Hepatocyte (in vitro differentiated cells): ENCODE measurements around the gene CPEB3. TPM values are rescaled to one million over a fixed set of nuclear protein-coding genes. Genes with fewer than 3 reads are reported as not detected.

Experiments used
- DNase-seq: peaks from one replicate; pipeline ENCODE4 v3.0.0-alpha.2; 2016; ENCODE audit warnings: low spot score
- H2AFZ ChIP-seq: fragments of 200-600 bp; sonication (generic); 2 replicates; pipeline ENCODE4 v1.6.0; 2016; ENCODE audit warnings: antibody characterized with exemption, mild to moderate bottlenecking
- H3K27ac ChIP-seq: fragments of 200-600 bp; sonication (generic); 2 replicates; pipeline ENCODE4 v1.5.1; 2016; ENCODE audit warnings: mild to moderate bottlenecking
- H3K27me3 ChIP-seq: fragments of 200-600 bp; sonication (generic); 2 replicates; pipeline ENCODE4 v1.6.1; 2016
- H3K36me3 ChIP-seq: fragments of 200-600 bp; sonication (generic); replicated peaks from 2 replicates; pipeline ENCODE4 v1.5.1; 2016; ENCODE audit warnings: low read depth; ENCODE audit not compliant: insufficient read depth
- H3K4me1 ChIP-seq: fragments of 200-600 bp; sonication (generic); 2 replicates; pipeline ENCODE4 v1.5.1; 2016; ENCODE audit warnings: mild to moderate bottlenecking, moderate library complexity; ENCODE audit not compliant: insufficient read depth
- H3K4me2 ChIP-seq: fragments of 200-600 bp; sonication (generic); 2 replicates; pipeline ENCODE4 v1.6.0; 2016
- H3K4me3 ChIP-seq: fragments of 200-600 bp; sonication (generic); 2 replicates; pipeline ENCODE4 v1.5.1; 2016; ENCODE audit warnings: mild to moderate bottlenecking
- H3K79me2 ChIP-seq: fragments of 200-600 bp; sonication (generic); 2 replicates; pipeline ENCODE4 v1.6.0; 2017; ENCODE audit warnings: mild to moderate bottlenecking
- H3K9me2 ChIP-seq: fragments of 200-600 bp; sonication (generic); replicated peaks from 2 replicates; pipeline ENCODE4 v1.6.0; 2017; ENCODE audit warnings: mild to moderate bottlenecking; ENCODE audit not compliant: insufficient read depth
- H3K9me3 ChIP-seq: fragments of 200-600 bp; sonication (generic); 2 replicates; pipeline ENCODE4 v1.5.1; 2016; ENCODE audit warnings: low read depth, mild to moderate bottlenecking
- H4K20me1 ChIP-seq: fragments of 200-600 bp; sonication (generic); 2 replicates; pipeline ENCODE4 v1.6.0; 2016; ENCODE audit warnings: mild to moderate bottlenecking; ENCODE audit not compliant: insufficient read depth, poor library complexity, severe bottlenecking
- EZH2 ChIP-seq: fragments of 200-600 bp; sonication (generic); IDR thresholded peaks from 2 replicates; pipeline ENCODE4 v1.6.1; 2016; ENCODE audit warnings: antibody characterized with exemption, mild to moderate bottlenecking, borderline replicate concordance
- EZH2phosphoT487 ChIP-seq: fragments of 200-600 bp; sonication (generic); IDR thresholded peaks from one replicate; pipeline ENCODE4 v1.6.1; 2018; ENCODE audit warnings: antibody characterized with exemption, mild to moderate bottlenecking, low read depth, moderate library complexity; ENCODE audit not compliant: unreplicated experiment, severe bottlenecking
- WGBS: methylation state at CpG from one replicate; pipeline ENCODE4 v1.1.6; 2016; ENCODE audit warnings: low lambda C conversion rate; ENCODE audit errors: missing lambda C conversion rate; 5-methylcytosine and 5-hydroxymethylcytosine counted together
- polyA plus RNA-seq: library from polyadenylated mRNA; unstranded; fragments of >200 nt; fragmentation: Nextera tagmentation; extraction: Ambion mirVana; gene quantifications from 2 replicates; pipeline ENCODE4 v1.2.1, GENCODE V29; 2016
- total RNA-seq: library from RNA; depleted of rRNA; stranded (reverse); fragments of >200 nt; gene quantifications from 2 replicates; pipeline ENCODE4 v1.2.3, GENCODE V29; 2014
- TF ChIP-seq, protein P1 (sequence below): fragments of 200-600 bp; sonication (generic); IDR thresholded peaks from 2 replicates; pipeline ENCODE4 v1.5.1; 2016; ENCODE audit warnings: antibody characterized with exemption, mild to moderate bottlenecking; ENCODE audit not compliant: poor library complexity

The CPEB3 gene
- total and polyA plus RNA-seq, 2 experiments from 2014 or later = 4.0 to 4.9 TPM

GRCh38 chr10:92208157-92208720 is 82.6 kb downstream of the CPEB3 start:
- DNase-seq = no peak
- H3K9me3 ChIP-seq = no peaks in the 10 kb centered on the region
- no peaks in the 10 kb centered on the region for H3K4me1 ChIP-seq
- H3K27me3 ChIP-seq = no peaks in the 10 kb centered on the region
- no peak overlapping the region for H3K4me2 ChIP-seq
- peaks cover 5% of the 10 kb centered on the region for H3K79me2 ChIP-seq
- no peaks in the 10 kb centered on the region for H4K20me1 ChIP-seq
- H3K9me2 ChIP-seq = no peaks in the 10 kb centered on the region
- TF ChIP-seq, protein P1, sequence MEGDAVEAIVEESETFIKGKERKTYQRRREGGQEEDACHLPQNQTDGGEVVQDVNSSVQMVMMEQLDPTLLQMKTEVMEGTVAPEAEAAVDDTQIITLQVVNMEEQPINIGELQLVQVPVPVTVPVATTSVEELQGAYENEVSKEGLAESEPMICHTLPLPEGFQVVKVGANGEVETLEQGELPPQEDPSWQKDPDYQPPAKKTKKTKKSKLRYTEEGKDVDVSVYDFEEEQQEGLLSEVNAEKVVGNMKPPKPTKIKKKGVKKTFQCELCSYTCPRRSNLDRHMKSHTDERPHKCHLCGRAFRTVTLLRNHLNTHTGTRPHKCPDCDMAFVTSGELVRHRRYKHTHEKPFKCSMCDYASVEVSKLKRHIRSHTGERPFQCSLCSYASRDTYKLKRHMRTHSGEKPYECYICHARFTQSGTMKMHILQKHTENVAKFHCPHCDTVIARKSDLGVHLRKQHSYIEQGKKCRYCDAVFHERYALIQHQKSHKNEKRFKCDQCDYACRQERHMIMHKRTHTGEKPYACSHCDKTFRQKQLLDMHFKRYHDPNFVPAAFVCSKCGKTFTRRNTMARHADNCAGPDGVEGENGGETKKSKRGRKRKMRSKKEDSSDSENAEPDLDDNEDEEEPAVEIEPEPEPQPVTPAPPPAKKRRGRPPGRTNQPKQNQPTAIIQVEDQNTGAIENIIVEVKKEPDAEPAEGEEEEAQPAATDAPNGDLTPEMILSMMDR = no peak
- TF ChIP-seq EZH2phosphoT487 (no peak), EZH2 (no peak)
- H3K36me3 ChIP-seq = no peaks in the 10 kb centered on the region
- H2AFZ ChIP-seq = no peak overlapping the region
- H3K27ac ChIP-seq = no peak overlapping the region
- H3K4me3 ChIP-seq = no peak overlapping the region

- no peak overlapping the region for H3K4me2 ChIP-seq
- no peaks in the 10 kb centered on the region for H3K27me3 ChIP-seq
- H3K79me2 ChIP-seq = peaks cover 3% of the 10 kb centered on the region
- H3K27ac ChIP-seq = no peak overlapping the region
- H3K36me3 ChIP-seq = no peaks in the 10 kb centered on the region
- H2AFZ ChIP-seq = no peak overlapping the region
- no peaks in the 10 kb centered on the region for H3K9me3 ChIP-seq
- no peaks in the 10 kb centered on the region for H3K4me1 ChIP-seq
- DNase-seq = no peak
- H4K20me1 ChIP-seq = no peaks in the 10 kb centered on the region
- H3K9me2 ChIP-seq = no peaks in the 10 kb centered on the region
- no peak overlapping the region for H3K4me3 ChIP-seq
- TF ChIP-seq, protein P1 = no peak
- TF ChIP-seq EZH2 = no peak
- TF ChIP-seq EZH2phosphoT487 = no peak
- 52% methylated on average over 1 of the region's 1 CpG for WGBS
Measured at GRCh38 chr10:92207061-92207460, 83.8 kb downstream of the CPEB3 start.

DNA sequence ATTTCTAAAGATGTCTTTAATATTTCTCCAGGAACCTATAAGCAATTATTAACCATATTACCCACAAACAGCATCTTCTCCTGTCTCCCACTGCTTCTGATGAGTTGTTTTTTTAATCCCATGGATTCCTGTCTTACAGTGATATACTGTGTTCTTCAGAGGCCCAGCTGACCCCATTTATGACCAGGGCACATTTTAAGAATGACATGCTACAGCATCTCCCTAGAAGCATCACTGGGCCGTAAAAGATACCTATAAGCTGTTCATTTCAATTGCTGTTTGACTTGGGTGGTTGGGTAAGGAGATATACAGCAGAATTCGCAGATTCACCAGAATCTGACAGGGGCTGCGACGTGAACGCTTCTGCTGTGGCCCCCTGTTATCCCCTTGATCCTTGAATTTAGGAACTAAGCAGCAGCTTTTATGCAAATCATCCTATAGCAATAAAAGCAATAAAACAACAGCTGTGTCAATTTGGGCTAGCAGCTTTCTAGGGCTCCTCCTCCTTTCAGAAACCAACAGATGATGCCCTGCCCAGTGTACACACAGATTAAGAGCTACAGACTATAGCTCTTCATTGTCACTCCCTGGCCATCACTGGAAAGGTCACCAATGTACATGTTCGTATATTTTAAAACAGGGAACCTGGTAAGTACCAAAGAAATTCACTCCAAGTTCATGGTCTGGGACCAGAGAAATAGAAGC is 86.8 kb downstream of the CPEB3 start:
- Histone ChIP-seq H3K27ac (no peak overlapping the region), H3K79me2 (peaks cover 2% of the 10 kb centered on the region), H4K20me1 (no peaks in the 10 kb centered on the region), H3K4me2 (no peak overlapping the region), H3K27me3 (no peaks in the 10 kb centered on the region), H3K36me3 (no peaks in the 10 kb centered on the region), H3K4me1 (no peaks in the 10 kb centered on the region), H3K9me2 (no peaks in the 10 kb centered on the region), H3K4me3 (no peak overlapping the region), H3K9me3 (no peaks in the 10 kb centered on the region), H2AFZ (no peak overlapping the region)
- 79% methylated on average over 6 of the region's 6 CpGs for WGBS
- DNase-seq = no peak
- TF ChIP-seq, protein P1 = no peak
- TF ChIP-seq EZH2phosphoT487 (no peak), EZH2 (no peak)

DNA sequence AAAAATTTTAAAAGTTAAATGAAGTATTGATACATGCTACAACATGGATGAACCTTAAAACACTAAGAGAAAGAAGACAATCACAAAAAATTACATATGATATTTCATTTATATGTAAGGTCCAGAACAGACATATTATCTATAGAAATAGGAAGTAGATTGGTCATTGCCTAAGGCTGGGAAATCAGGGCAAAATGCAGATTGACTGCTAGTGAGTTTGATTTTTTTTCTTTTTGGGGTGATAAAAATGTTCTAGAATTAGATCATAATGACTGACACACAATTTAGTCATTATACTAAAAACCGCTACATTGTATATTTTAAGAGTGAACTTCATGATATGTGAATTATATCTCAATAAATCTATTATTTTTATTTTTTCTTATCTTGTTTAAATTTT is 88.3 kb downstream of the CPEB3 start:
- Histone ChIP-seq H3K9me2 (no peaks in the 10 kb centered on the region), H3K4me1 (no peaks in the 10 kb centered on the region), H3K4me3 (no peak overlapping the region), H3K79me2 (peaks cover 2% of the 10 kb centered on the region), H2AFZ (no peak overlapping the region), H3K27me3 (no peaks in the 10 kb centered on the region), H3K9me3 (no peaks in the 10 kb centered on the region), H3K4me2 (no peak overlapping the region), H4K20me1 (no peaks in the 10 kb centered on the region), H3K27ac (no peak overlapping the region), H3K36me3 (no peaks in the 10 kb centered on the region)
- 96% methylated on average over 1 of the region's 1 CpG for WGBS
- no peak for DNase-seq
- TF ChIP-seq, protein P1 = no peak
- TF ChIP-seq EZH2phosphoT487 (no peak), EZH2 (no peak)
